ENCODE data around the gene DRAXIN.

DRAXIN gene

DNA sequence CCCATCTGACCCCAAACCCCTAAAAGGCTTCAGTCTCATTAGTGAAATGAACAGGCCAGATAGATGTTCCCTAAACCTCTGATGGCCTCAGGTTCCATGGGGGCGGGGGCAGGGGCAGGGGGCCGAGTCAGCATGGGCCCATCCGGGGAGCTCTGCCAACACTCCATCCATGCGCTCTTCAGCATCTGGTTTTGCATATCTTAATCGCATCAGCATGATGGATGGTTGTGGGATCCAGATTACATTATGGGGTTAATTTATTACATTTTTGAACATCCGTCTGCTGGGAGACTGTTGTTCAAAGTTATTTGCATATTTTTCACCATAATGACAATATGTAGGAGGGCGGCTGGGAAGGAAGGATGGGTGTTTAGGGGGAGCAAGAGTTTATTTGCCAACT lies 7.4 kb upstream of the DRAXIN start:
- no peak for DNase-seq (ENCODE audit: extremely low read depth in 1 of 2, low read depth in 1 of 2)

DNA sequence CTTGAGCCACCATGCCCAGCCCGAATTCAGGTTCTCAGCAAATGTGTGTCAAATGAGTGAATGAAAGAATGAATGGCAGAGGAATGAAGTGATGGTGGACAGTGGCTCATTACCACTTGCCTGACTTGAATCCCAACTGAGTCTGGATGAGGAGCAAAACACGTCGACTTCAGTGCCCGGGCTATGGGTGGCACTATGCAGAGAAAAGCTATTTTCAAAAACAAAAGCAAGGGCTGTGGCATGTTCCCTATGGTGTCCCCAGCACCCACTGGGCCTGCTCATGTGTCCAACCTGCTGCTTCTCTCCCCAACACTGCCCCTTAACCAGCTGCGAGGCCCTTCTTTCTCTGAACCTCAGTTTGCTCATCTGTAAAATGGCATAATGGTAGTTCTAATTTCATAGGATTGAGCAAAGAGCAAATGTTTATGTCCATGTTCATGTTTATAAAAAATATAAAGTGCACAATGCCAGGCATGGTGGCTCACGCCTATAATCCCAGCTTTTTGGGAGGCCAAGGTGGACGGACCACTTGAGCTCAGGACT lies 6.2 kb upstream of the DRAXIN start:
- DNase-seq (ENCODE audit: extremely low read depth in 1 of 2, low read depth in 1 of 2) = no peak

DNA sequence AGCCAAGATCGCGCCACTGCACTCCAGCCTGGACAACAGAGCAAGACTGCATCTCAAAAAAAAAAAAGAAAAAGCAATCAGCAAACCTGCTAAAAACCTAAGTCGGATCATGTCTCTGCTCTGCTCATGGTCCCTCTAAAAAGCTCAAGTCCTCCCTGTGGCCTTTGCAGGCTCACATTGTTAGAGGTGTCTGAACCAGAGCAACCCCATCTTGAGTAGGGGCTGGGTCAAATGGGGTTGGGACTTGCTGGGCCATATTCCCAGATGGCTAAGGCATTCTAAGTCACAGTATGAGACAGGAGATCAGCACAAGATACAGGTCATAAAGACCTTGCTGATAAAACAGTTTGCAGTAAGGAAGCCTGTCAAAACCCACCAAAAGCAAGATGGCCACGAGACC lies 3.0 kb upstream of the DRAXIN start:
- no peak for DNase-seq (ENCODE audit: extremely low read depth in 1 of 2, low read depth in 1 of 2)

DNA sequence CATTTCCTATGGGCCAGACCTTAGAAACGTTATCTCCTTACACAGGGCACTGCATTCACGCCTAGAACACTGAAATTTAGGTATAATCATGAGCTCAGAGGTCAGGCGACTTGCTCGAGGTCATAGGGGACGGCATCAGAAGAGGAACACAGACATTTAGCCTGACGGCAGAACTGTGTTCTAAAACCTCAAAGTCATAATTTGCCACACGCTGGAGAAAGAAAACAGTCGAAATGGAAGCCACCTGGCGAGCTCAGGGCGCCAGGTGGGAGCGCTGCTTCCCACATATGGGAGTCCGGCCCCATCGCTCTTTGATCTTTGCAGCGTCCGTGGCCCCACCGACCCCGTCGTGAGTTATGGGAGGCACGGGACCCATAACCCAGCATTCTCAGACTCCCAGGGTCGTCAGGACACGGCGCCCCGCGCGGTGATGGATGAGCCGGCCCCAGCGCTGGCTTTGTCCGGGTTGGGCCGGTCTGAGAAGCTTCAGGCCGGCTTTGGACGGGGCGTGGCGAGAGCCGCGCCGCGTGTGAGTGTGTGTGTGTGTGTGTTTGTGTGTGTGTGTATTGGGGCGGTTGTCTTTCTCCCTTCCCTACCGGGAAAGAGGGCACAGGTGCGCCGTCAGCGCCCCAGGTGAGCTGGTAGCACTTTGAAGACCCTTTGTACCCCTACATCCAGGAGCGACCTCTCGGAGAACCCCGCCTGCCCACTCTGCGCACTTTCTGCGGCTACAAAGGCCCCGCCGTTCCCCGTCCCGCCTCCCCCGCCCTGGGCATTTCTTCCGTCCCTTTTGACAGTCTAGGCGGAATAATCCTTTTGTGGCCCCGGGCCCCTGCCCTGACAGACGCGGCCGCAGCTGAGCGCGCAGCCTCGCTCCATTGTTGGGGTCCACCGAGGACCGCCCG lies 861 bp upstream of the DRAXIN start:
- no peak for DNase-seq (ENCODE audit: extremely low read depth in 1 of 2, low read depth in 1 of 2)

DNA sequence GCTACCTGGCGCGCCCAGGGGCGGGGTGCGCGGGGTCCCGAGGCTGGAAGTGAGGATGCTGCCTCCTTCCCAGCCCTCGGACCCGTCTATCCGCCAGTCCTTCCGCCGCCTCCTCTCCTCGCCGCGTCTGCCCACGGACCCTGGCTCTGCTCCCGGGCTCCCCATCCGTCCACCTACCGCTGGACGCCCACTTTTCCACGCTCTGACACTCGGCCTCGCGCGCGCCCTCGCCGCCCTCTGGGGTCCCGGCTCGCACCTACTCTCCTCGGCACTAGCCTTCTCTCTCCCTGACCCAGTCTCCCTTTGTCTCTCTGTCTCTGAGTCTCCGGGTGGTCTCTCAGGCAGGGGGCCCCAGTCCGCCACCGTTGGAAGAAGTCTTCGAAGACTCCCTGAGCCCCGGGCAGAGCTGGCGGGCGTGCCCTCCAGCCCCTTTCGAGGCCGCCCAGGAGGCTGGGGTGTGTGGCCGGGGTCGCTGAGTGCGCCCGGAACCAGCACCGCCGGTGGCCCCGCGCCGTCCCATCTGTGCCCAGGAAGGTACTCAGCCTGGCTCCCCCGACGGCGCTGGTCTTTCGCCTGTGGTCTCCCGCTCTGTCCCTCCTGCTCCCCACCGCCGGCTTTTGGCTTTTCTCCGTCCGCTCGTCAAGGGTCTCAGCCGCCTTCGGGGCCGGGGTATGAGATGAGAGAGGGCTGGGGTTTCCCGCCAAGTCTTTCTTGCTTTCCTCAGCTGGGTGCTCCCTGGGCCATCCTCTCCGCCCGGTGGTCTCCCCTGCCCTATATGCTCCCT lies 610 bp downstream of the DRAXIN start:
- DNase-seq (ENCODE audit: extremely low read depth in 1 of 2, low read depth in 1 of 2) = no peak

DNA sequence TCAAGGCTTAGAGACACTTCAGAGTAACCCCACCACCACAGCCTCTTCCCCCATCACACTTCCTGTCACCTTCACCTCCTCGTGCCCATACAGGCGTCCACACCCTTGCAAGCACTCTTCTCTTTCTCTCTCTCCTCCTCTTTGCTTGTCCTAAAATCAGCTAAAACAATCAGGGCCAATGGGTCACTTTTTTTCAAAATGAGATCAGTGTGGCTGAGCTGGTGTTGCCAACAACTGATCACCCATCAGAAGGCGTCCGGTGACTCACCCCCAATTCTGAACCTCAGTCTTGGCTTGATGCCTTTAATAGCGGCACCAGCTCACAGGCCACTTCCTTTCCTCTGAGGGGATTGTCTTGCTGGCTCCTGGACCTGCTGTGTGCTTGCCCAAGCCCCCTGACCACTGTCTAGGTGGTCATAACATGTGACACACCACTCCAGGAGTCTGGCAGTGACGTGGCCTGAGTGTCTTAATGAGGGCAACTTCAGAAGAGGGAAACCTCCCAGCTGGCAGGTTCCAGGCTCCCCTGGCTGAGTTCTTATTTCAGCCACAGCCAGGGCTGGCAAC lies 1.6 kb downstream of the DRAXIN start:
- no peak for DNase-seq (ENCODE audit: extremely low read depth in 1 of 2, low read depth in 1 of 2)

DNA sequence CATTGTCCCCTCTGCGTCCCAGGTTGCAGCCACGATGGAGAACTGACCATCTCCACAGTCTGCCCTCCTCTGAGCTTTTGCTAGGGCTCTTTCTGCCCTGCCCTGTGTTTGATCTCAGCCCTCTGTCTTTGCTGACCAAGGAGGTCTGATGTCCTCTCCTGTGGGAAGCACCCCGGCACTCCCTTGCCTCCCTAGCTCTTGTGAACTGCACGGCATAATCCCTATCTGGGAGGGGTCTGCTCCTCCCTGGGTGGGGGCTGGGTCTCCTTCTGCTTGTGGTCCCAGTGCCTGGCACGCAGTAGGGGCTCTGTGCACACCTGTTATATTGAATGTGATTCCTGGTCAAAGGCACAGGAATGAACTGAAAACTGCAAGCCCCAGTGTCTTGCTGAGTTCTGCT lies 2.4 kb downstream of the DRAXIN start:
- DNase-seq (ENCODE audit: extremely low read depth in 1 of 2, low read depth in 1 of 2) = no peak

DNA sequence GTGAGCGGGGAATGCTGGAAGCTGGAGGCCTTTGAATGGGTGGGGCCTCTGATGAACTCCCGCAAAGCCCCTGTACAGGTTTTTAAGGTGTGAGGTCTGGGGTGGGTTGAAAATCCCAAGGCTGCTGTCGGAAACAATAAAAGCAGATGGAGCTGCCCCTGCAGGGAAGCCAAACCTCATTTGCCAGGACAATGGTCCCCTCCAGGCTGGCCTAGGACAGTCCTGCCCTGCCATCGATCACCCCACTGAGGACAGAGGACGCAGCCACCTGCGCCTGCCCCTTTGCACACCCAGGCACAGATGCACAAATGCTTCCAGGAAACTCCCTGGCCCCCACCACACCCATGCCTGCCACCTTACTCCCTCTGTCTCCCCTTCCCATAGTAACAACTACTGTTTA lies 4.4 kb downstream of the DRAXIN start:
- DNase-seq (ENCODE audit: extremely low read depth in 1 of 2, low read depth in 1 of 2) = no peak

DNA sequence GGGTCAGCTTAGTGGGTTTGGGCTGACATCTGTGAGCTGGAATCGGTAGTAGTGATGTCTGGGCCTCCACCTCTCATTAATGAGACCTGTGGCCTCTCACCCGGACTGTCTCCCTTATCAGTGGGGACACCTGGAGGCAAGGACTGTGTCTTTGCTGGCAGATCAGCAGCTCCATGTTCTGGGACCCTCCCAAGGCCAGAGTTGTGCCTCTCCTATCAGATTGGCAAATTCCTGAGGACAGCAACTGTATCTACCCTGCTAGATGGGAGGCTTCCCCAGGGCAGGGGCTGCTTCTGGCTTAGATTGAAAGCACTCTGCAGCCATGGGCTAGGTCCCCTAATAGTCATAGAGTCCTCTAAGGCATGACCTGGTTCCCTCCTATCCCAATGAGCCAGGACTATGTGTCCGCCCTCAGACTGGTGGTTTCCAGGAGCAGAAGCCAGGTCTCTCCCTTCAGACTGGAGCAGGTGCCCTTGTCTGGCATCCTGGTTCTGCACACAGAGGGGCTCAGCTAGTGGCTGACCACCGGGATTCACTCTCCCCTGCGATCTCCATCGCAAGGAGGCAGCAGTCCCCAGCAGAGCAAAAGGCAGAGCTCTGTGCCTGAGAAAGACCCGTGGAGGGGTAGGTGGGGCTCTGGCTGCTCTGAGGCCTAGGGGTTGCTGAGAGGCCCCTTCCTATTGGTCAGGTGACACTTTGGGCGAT lies 5.8 kb downstream of the DRAXIN start:
- DNase-seq (ENCODE audit: extremely low read depth in 1 of 2, low read depth in 1 of 2) = no peak

DNA sequence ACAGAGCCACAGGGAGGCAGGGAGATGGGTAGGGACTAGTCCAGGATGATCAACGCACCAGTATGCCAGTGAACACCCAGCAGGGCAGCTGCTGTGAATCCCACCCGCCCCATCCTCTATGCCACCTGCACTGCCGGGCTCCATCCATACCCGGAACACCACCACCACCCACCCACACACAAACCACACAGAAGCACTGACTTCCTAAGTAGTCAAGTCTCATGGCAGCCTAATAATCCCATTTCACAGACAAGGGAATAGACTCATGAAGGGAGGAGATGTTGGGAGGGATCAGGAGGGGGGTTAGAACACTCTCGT lies 6.3 kb downstream of the DRAXIN start:
- no peak for DNase-seq (ENCODE audit: extremely low read depth in 1 of 2, low read depth in 1 of 2)

DNA sequence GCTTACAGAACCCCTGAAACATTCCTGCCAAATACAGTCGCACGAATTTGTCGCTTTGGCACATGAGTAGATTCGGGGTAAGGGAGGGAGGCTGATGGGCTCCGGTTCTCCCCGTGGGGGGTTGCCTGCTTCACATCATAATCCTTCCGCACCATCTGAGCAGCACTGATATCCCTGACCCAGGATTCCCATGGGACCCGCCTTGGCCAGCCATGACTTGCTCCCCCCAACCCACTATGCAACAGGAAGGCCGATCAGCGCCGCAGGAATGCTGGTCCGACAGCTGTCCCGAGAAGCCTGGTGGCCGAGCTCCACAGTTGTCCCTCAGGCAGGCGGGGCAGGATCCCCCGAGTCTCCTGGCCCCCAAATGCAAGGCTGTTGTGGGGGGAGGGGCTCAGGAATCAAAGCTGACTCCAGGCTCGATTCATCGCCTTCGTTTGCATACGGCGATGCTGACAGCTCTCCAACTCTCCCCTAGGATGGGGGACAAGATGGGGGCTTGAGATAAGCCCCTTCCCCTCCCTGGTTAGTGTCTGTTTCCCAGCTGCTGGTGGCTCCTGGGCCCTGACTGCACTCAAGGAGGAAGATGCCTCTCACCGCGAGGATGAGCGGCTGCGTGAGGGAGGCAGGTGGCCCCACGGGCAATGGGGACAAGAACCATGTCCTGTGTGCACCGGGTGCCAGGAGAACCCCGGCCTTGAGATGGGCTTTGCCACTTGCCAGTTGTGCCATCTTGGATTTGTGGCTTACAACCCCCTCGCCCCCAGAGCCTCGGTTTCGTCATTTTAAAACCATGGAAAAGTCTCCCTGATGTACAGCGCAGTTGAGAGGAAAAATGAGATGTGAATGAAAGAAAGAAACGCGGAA lies 9.3 kb downstream of the DRAXIN start:
- DNase-seq (ENCODE audit: extremely low read depth in 1 of 2, low read depth in 1 of 2) = no peak

DNA sequence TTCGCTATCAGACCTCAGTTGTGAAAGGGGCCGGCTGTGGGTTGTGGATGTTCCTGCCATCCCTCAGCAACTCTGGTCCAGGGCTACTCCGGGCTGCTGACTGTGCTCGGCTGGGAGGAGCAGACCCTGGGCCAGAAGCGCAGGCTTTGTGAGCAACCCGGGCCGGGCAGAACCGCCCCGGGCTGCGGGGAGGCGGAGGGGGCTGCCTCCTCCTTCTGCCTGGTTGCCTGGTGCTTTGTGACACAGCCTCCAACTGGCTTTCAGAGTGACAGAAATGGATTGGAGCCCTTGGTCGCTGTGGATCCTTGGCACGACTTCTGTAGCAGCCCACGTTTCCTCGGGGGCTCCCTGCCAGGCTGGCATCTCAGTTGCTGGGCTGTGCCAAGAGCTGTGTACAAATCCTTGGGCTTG lies 10.0 kb downstream of the DRAXIN start:
- no peak for DNase-seq (ENCODE audit: extremely low read depth in 1 of 2, low read depth in 1 of 2)

DNA sequence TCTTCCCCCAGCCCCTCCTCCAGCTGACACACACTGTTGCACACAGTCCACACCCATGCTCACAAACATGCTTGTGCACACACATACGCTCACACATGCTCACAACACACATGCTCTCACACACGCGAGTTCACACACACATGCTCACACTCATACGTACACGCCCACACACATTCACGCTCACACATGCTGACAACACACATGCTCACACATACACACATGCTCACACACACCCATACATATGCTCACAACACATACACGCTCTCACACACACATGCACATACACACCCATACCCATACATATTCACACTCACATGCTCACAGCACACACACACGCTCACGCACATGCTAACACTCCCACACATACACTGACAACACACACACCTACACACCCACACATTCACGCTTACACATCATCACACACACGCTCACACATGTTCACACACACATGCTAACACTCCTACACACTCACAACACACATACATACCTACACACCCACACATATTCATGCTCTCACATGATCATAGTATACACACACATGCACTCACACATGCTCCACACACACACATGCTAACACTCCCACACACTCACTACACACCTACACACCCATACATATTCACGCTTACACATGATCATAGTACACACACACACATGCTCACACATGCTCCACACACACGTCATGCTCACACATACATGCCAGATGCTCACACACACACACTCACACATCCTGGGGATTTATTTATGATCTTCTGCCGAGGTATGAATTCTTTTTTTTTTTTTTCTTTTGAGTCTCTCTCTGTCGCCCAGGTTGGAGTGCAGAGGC lies 10.7 kb downstream of the DRAXIN start:
- DNase-seq (ENCODE audit: extremely low read depth in 1 of 2, low read depth in 1 of 2) = no peak

DNA sequence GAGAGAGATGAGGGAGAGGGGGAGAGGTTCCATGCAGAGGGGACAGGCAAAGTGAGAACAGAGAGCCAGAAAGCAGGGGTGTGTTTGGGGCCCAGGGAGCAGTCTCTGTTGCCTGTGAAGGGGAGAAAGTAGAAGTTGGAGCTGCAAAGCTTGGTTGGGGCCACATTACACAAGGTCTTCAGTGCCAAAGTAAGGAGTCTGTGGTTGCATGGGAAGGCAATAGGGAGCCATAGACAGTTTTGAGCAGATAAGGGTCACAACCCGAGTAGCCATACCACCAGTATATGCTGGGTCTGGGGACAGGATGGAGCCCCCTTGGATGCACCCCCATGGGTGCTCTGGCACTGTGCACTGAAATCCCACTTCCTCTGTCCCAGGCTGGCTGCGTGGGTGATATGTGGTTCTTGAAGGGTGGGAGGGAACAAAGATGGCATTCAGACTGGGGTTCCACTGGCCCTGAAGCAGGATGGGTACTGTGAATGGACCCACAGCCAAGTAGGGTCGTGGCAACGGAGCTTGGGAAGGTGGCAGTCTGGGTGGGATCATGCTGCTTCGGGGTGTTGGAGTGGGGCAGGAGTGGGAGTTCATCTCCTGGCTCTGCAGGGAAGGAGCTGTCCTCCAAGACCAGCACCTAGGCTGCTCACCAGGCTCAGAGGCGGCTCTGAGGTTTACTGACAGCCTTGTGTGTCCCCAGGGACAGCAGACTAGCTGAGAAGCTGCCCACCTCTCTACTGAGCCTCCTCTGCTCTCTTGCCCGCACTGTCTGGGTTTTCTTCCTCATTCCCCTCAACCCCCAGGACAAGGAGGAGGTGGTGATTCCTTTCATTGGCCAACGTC lies 12.1 kb downstream of the DRAXIN start:
- DNase-seq (ENCODE audit: extremely low read depth in 1 of 2, low read depth in 1 of 2) = no peak

DNA sequence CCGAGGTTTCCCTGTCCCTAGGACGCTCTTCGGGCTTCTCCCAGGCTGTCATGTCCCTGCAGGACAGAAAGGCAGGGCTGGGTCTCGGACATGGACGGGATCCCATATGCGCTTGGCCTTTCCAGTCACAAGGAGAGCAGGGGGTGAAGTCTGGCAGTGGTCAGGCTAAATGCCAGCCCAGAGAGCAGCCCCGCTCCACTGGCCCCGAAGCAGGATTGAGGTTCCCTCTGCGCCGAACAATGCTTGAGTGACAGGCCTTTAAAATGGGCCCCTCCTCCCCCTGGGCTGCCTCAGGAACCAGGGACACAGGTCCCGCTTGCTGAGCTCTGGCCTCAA lies 12.7 kb downstream of the DRAXIN start:
- DNase-seq (ENCODE audit: extremely low read depth in 1 of 2, low read depth in 1 of 2) = no peak

DNA sequence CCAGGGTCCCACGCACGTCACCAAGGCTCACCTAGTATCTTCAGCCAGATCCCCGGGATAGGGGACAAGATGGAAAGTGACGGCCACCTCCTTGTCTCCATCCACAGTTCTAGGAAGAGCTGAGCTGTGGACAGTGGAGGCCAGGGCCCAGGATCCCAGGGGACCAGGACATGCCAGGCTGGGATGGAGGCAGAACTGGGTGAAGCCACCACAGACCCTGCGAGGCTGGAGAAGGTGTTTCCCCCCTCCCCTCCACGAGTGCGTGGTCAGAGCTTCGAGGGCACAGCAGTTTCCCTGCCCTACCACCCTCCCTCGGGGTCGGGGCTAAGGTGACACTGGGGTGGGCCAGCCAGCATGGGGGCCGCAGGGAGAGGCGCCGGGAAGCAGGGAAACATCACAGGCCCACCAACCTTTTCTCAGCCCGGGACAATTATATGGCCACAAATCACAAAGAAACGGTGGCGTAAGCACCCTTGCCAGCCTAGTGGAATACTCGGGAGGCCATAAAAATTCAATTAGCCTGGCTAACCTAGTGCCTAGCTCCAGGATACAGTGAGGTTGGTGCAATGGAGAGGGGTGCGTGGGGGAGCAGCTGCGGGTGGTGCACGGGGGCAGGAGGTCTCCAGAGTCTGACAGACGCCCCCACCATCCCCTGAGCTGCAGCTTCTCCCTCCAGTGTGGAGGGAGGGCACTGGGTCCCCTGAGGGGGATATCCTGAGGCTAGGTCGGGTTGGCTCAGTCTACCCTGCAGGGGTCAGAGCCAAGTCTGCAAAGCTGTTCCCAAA lies 13.4 kb downstream of the DRAXIN start:
- DNase-seq (ENCODE audit: extremely low read depth in 1 of 2, low read depth in 1 of 2) = no peak

DNA sequence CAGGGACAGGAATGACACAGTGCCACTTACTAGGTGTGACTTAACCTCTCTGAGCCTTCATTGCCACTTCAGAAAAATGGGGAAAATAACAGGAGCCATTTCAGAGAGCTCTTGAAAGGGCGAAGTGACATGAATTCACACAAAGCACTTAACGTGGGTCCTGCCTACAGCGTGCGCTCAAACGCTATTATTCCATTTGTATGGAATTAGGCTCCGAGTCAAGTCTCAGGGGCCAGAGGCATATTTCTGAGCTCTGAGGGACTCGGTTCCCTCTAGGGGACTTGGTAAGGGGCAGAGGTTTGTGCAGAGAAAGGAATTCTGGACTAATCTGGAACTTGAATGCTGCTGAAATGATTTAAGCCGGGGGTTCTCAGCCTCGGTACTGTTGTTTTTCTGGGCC lies 14.1 kb downstream of the DRAXIN start:
- DNase-seq (ENCODE audit: extremely low read depth in 1 of 2, low read depth in 1 of 2) = no peak

DNA sequence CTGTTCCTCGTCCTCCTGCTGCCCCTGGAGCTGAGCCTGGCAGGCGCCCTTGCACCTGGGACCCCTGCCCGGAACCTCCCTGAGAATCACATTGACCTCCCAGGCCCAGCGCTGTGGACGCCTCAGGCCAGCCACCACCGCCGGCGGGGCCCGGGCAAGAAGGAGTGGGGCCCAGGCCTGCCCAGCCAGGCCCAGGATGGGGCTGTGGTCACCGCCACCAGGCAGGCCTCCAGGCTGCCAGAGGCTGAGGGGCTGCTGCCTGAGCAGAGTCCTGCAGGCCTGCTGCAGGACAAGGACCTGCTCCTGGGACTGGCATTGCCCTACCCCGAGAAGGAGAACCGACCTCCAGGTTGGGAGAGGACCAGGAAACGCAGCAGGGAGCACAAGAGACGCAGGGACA lies 14.8 kb downstream of the DRAXIN start:
- DNase-seq (ENCODE audit: extremely low read depth in 1 of 2, low read depth in 1 of 2) = no peak
